Activated CD8-positive, alpha-beta T cell treated with anti-CD3 and anti-CD28 coated beads for 36 hours (primary cell): ENCODE results near the gene CTSC. TPM values are rescaled to one million over a fixed set of nuclear protein-coding genes. Genes with fewer than 3 reads are reported as not detected.
"Not testable (repeated sequence)": the region's sequence is repeated elsewhere in the genome, so short reads cannot be mapped to it uniquely, and the experiment has no call there.

Experiments
- ATAC-seq: fragments of 200-7000 bp; cut with Tn5 transposase; one replicate; pipeline ENCODE4 v1.10.0; 2021; ENCODE audit warnings: mild to moderate bottlenecking, moderate library complexity
- CTCF ChIA-PET: fragments of 350-600 bp; sonication (Branson Sonifier 250); formaldehyde crosslinking; loops from one replicate; lab custom pipeline; 2021; ENCODE audit warnings: antibody characterized with exemption; lab: Charles Lee
- POLR2A ChIA-PET: fragments of 350-600 bp; sonication (Branson Sonifier 250); formaldehyde crosslinking; loops from one replicate; lab custom pipeline; 2021; ENCODE audit warnings: antibody characterized with exemption; lab: Charles Lee
- DNase-seq: peaks from one replicate; pipeline ENCODE4 v3.0.0-alpha.2; 2020
- H3K27ac Mint-ChIP-seq: one replicate; pipeline ENCODE4 v1.8.0; 2021; ENCODE audit warnings: mild to moderate bottlenecking, mixed read lengths
- H3K27me3 Mint-ChIP-seq: one replicate; pipeline ENCODE4 v1.8.0; 2021; ENCODE audit warnings: mixed read lengths
- H3K36me3 Mint-ChIP-seq: one replicate; pipeline ENCODE4 v1.8.0; 2021; ENCODE audit warnings: low read depth, mixed read lengths
- H3K4me1 Mint-ChIP-seq: one replicate; pipeline ENCODE4 v1.8.0; 2021; ENCODE audit warnings: low read depth, mixed read lengths
- H3K4me3 Mint-ChIP-seq: one replicate; pipeline ENCODE4 v1.8.0; 2021; ENCODE audit warnings: mild to moderate bottlenecking, moderate library complexity, mixed read lengths
- H3K9me3 Mint-ChIP-seq: one replicate; pipeline ENCODE4 v1.8.0; 2021; ENCODE audit warnings: mixed read lengths
- CTCF ChIP-seq: fragments of 200-600 bp; IDR thresholded peaks from one replicate; pipeline ENCODE4 v1.8.0; 2022; ENCODE audit warnings: antibody characterized with exemption, mild to moderate bottlenecking
- intact Hi-C: fragments of 100-400 bp; cut with micrococcal nuclease; formaldehyde crosslinking; loops from one replicate; pipeline ENCODE4 v1.10.0; 2022
- total RNA-seq, 2 experiments: library from RNA; stranded (reverse); gene quantifications; one replicate each; pipeline ENCODE4 v1.2.3, GENCODE V29; 2021

Gene CTSC
- total RNA-seq, 2 experiments from 2014 or later: 59.8 to 70.0 TPM

DNA sequence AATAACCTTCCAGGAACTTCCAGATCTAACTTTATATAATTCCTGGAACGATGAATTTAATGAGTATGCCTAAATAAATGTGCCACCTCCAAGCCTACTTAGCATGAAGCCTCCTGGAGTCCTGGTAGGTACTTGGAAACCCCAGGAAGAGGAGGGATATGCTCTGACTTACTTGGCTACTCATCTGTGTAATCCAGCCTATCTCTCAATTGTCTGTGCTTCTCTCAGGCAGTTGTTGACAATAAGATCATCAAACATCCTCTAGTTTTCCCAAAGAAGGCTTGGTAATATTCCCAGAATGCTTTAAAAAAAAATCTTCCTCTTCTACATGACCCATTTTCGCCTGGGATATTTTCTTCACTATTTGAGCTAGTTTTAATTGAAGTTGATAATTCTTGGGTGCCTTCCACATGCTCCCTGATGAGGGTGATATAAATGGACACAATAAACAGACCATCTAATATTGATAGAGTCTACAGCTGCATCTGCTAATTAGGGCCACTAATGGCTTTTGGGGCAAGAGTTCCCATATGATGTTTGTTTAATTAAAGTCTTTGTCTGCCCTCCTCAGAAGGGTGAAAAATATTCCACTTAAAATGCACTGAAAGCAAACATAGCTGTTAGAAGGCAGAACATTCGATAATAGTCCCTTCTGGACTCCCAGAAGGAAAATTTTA, 86.8 kb downstream of the CTSC start:
- ChIA-PET POLR2A (no interaction called here), CTCF (interaction anchor here (0.7 kb wide), 1 partner anchor 39 kb away, joined by 3 read pairs; no protein-coding TSS in a partner anchor)
- H3K27ac Mint-ChIP-seq: no peak overlapping the region
- H3K4me1 Mint-ChIP-seq: no peaks in the 10 kb centered on the region
- peaks cover 4% of the 10 kb centered on the region for H3K36me3 Mint-ChIP-seq
- TF ChIP-seq CTCF: no peak
- intact Hi-C loops: no loop called here
- ATAC-seq: no peak
- H3K27me3 Mint-ChIP-seq: no peaks in the 10 kb centered on the region
- DNase-seq: no peak
- no peak overlapping the region for H3K4me3 Mint-ChIP-seq
- H3K9me3 Mint-ChIP-seq: peaks cover 7% of the 10 kb centered on the region

GRCh38 chr11:88249706-88250105, 87.8 kb downstream of the CTSC start:
- no peaks in the 10 kb centered on the region for H3K9me3 Mint-ChIP-seq
- H3K27ac Mint-ChIP-seq: no peak overlapping the region
- TF ChIP-seq CTCF: no peak
- intact Hi-C loops: no loop called here
- H3K27me3 Mint-ChIP-seq: no peaks in the 10 kb centered on the region
- no peak for DNase-seq
- no peak overlapping the region for H3K4me3 Mint-ChIP-seq
- H3K4me1 Mint-ChIP-seq: no peaks in the 10 kb centered on the region
- no peak for ATAC-seq
- CTCF ChIA-PET: interaction anchor here (1.7 kb wide), 1 partner anchor 18 kb away, joined by 8 read pairs; no protein-coding TSS in a partner anchor
- POLR2A ChIA-PET: no interaction called here
- H3K36me3 Mint-ChIP-seq: no peaks in the 10 kb centered on the region

- Mint-ChIP-seq H3K27ac (no peak overlapping the region), H3K36me3 (peaks cover 7% of the 10 kb centered on the region), H3K4me1 (no peaks in the 10 kb centered on the region), H3K9me3 (peaks cover 4% of the 10 kb centered on the region), H3K4me3 (no peak overlapping the region), H3K27me3 (no peaks in the 10 kb centered on the region)
- intact Hi-C loops: no loop called here
- no peak for TF ChIP-seq CTCF
- no peak for DNase-seq
- ChIA-PET CTCF (interaction anchor here (0.6 kb wide), 1 partner anchor 1228 kb away, joined by 4 read pairs; no protein-coding TSS in a partner anchor), POLR2A (no interaction called here)
- ATAC-seq: no peak
Observed at GRCh38 chr11:88246696-88247095, 90.8 kb downstream of the CTSC start.

DNA sequence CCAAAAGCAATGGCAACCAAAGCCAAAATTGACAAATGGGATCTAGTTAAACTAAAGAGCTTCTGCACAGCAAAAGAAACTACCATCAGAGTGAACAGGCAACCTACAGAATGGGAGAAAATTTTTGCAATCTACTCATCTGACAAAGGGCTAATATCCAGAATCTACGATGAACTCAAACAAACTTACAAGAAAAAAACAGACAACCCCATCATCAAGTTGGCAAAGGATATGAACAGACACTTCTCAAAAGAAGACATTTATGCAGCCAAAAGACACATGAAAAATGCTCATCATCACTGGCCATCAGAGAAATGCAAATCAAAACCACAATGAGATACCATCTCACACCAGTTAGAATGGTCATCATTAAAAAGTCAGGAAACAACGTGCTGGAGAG, 92.0 kb downstream of the CTSC start:
- H3K4me3 Mint-ChIP-seq, DNase-seq, ATAC-seq, H3K27ac Mint-ChIP-seq, H3K36me3 Mint-ChIP-seq, CTCF ChIA-PET, H3K9me3 Mint-ChIP-seq, POLR2A ChIA-PET, H3K4me1 Mint-ChIP-seq, H3K27me3 Mint-ChIP-seq, intact Hi-C loops: not testable (repeated sequence)

Other genes with a start within 250 kb of the CTSC start
- gene RAB38, start 162.3 kb downstream of the CTSC start, total RNA-seq: 1 to 10 TPM; 3.2 to 3.4 TPM